Measurements from ENCODE around the gene WTIP.

DNA sequence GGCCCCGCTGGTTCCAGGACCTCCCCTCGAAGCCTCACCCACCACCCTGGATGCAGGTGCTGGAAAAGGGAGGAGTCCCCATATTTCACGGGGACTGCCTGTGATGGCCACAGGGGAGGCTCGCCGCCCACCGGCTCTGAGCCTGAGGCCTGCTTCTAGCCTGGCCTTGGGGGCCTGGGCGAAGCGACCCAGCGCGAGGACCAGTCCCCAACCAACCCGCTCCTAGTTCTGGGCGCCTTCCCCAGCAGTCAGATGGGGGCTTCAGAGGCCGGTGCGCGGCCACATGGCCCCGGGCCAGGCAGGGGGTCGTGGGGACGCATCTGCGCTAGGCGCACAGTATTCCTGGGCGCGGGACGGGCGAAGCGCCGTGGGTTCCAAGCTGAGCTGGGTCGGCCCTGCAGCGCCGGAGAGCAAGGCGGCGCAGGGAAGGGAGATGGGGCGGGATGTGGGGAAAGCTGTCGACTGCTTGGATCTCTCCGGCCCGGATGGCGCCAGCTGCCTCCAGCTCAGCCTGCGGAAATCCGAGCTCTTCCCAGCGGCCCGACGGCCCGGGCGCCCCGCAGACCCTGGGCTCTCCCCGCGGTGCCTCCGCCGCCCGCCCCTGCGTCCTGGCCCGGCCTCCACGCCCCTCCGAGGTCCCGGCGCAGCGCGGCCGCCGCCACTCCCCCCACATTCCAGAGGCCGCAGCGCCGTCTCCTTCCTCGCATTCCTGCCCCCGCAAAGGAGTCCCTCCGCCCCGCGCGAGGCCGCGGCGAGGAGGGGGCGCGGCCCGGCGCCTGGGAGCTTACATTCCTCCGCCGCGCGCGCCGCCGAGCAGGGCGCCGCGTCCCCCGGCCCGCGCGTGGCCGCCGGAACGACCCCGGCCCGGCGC is at the start of gene WTIP:
- TF ChIP-seq, protein P1, sequence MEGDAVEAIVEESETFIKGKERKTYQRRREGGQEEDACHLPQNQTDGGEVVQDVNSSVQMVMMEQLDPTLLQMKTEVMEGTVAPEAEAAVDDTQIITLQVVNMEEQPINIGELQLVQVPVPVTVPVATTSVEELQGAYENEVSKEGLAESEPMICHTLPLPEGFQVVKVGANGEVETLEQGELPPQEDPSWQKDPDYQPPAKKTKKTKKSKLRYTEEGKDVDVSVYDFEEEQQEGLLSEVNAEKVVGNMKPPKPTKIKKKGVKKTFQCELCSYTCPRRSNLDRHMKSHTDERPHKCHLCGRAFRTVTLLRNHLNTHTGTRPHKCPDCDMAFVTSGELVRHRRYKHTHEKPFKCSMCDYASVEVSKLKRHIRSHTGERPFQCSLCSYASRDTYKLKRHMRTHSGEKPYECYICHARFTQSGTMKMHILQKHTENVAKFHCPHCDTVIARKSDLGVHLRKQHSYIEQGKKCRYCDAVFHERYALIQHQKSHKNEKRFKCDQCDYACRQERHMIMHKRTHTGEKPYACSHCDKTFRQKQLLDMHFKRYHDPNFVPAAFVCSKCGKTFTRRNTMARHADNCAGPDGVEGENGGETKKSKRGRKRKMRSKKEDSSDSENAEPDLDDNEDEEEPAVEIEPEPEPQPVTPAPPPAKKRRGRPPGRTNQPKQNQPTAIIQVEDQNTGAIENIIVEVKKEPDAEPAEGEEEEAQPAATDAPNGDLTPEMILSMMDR (IDR thresholded peaks at IDR 0.05): no peak
- TF ChIP-seq POLR2AphosphoS5 (IDR thresholded peaks at IDR 0.05; ENCODE audit: low read depth, low read length): peak; percentile 80
